ENCODE data around the gene PHYHIPL.

- no peak for TF ChIP-seq JUN (IDR thresholded peaks at IDR 0.05; ENCODE audit: low read depth, low read length)
- TF ChIP-seq POLR2A (IDR thresholded peaks at IDR 0.05; ENCODE audit: control extremely low read depth in 1 of 2, low read depth in 2 of 2, low read length in 2 of 2), result no peak
- no peak for TF ChIP-seq CTCF (IDR thresholded peaks at IDR 0.05; ENCODE audit: control extremely low read depth in 1 of 3, insufficient read depth in 1 of 3, low read depth in 1 of 3, low read length in 3 of 3)
- TF ChIP-seq RFX5 (IDR thresholded peaks at IDR 0.05; ENCODE audit: borderline replicate concordance, low read depth, low read length), result no peak
- TF ChIP-seq ASH2L (IDR thresholded peaks at IDR 0.05; ENCODE audit: low read length), result no peak
- TF ChIP-seq FOSL1 (IDR thresholded peaks at IDR 0.05; ENCODE audit: insufficient read depth, low read depth, low read length), result no peak
- no peak for TF ChIP-seq POLR2AphosphoS5 (IDR thresholded peaks at IDR 0.05; ENCODE audit: low read depth, low read length)
- TF ChIP-seq YY1 (IDR thresholded peaks at IDR 0.05; ENCODE audit: low read depth, low read length), result no peak
- TF ChIP-seq RAD21 (IDR thresholded peaks at IDR 0.05 in 1 of 2, conservative IDR thresholded peaks at IDR 0.05 in 1 of 2; ENCODE audit: low read depth in 2 of 2, low read length in 2 of 2), result no peak
- no peak for TF ChIP-seq MAX (IDR thresholded peaks at IDR 0.05)
- no peak for TF ChIP-seq ATF2 (IDR thresholded peaks at IDR 0.05; ENCODE audit: low read length)
- no peak for TF ChIP-seq GABPA (IDR thresholded peaks at IDR 0.05; ENCODE audit: borderline replicate concordance, insufficient read depth, low read length)
These were observed 65.6 kb downstream of the PHYHIPL start for GRCh38 chr10:59242057-59242456.
